Renal cortical epithelial cell (primary cell): ENCODE data around the gene PAWR. TPM values are rescaled to one million over a fixed set of nuclear protein-coding genes. Genes with fewer than 3 reads are reported as not detected.
"Not testable (repeated sequence)": the region's sequence is repeated elsewhere in the genome, so short reads cannot be mapped to it uniquely, and the experiment has no call there.

Experiments
- DNase-seq: peaks from one replicate; pipeline ENCODE4 v3.0.0-alpha.2; 2011; ENCODE audit warnings: low read depth
- total RNA-seq: library from RNA; depleted of rRNA; stranded (reverse); fragments of >200 nt; gene quantifications from 2 replicates; pipeline ENCODE4 v1.2.3, GENCODE V29; 2014

The PAWR gene
- total RNA-seq, 1 donor from 2014 or later: 122 TPM

DNA sequence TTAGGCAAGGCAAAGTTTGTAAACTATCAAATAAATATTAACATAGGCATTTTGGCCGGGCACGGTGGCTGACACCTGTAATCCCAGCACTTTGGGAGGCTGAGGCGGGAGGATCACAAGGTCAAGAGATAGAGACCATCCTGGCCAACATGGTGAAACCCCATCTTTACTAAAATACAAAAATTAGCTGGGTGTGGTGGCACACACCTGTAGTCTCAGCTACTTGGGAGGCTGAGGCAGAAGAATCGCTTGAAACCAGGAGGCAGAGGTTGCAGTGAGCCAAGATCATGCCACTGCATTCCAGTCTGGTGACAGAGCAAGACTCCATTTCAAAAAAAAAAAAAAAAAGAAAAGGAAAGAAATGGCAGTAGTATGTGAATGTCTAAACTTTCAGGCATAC, 43.9 kb downstream of the PAWR start:
- DNase-seq: not testable (repeated sequence)

GRCh38 chr12:79645235-79645630, 45.5 kb downstream of the PAWR start:
- peak; percentile 29 for DNase-seq

GRCh38 chr12:79644274-79645234, 46.2 kb downstream of the PAWR start:
- no peak for DNase-seq

DNA sequence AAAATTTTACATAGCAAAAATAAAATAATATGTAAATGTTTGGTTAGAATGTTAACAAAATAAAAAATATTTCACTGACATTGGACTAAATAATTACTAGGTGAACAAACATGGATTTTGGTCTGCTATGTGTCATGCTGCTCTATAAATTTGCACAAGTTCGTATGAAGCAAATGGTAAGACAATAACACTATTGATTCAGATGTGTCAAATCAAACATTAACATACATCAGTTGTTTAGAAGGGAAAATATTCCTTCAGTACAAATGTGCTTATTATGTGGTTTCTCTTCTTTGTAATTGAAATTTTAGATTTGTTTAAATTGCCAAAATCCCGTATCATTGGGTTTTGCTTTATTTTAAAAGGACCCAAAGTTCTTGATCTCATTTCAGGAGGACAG, 46.9 kb downstream of the PAWR start:
- no peak for DNase-seq

GRCh38 chr12:79638490-79638889, 52.3 kb downstream of the PAWR start:
- no peak for DNase-seq

- no peak for DNase-seq
Observed at GRCh38 chr12:79637093-79637492, 53.7 kb downstream of the PAWR start.

DNA sequence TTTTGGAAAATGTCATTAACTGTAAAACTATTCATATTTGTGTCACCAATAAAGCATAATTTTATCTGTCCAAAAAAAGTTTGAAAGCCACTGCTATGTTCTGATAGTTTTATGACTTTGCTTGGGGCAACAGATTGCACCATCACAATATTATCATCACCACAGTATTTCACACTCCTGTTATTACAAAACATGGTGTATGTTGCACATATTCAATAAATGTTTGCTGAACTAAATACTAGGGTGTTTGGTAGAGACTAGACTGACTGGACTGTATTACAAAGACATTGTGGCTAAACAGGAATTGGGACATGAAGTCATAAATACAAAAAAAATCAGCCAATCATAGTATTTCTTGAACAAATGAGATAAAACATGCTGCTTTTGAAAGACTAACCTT, 55.1 kb downstream of the PAWR start:
- peak; percentile 47 for DNase-seq

- DNase-seq: peak; percentile 83
Observed at GRCh38 chr12:79634957-79635471, 55.8 kb downstream of the PAWR start.

DNA sequence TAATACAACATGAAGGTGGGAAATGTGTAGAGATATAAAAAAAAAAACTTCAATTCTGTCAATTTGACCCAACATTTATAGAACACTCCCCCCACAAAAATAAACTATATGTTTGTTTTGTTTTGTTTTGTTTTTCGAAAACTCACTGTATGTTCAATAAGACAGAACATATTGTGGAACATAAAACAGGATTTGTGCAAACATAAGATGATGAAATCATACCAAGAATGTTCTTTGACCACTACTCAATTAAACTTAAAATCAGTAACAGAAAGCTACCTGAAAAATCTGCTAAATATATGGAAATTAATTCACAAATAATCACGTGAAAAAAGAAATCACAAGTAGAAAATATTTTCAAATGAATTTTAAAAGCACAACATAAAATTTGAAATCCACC, 61.2 kb downstream of the PAWR start:
- no peak for DNase-seq

GRCh38 chr12:79626735-79627134, 64.0 kb downstream of the PAWR start:
- DNase-seq: not testable (repeated sequence)

GRCh38 chr12:79624378-79624777, 66.4 kb downstream of the PAWR start:
- no peak for DNase-seq

DNA sequence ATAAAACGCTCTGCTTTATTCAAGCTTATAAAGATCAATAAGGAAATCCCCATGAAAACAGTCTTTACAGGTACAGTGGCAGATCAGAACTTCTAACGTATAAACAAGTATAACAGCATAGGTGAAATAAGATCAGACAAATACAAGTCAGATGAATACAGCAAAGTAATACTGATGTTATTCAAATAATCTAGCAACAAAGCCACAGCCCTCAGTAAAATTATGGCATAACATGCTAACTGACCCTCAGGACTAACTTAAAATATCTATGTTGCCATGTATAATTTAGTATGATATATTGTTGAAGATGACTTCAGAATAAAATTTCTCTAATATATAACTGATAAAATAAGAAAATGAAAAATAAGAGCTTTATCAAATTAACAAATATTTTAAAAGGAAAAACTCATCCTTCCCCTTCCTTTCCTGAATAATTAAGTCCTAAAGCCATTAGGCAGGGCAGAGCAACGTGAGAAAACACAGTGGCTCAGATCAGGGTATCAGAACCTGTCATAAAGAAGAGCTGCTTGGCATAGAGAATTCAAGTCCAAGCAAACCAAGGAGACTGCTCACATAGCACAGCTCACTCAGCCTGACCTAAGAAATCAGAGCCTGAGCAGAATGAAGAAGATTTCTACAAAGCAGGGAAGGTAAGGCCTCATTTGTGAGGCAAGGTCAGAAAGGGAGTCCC, 70.7 kb downstream of the PAWR start:
- DNase-seq: no peak

DNA sequence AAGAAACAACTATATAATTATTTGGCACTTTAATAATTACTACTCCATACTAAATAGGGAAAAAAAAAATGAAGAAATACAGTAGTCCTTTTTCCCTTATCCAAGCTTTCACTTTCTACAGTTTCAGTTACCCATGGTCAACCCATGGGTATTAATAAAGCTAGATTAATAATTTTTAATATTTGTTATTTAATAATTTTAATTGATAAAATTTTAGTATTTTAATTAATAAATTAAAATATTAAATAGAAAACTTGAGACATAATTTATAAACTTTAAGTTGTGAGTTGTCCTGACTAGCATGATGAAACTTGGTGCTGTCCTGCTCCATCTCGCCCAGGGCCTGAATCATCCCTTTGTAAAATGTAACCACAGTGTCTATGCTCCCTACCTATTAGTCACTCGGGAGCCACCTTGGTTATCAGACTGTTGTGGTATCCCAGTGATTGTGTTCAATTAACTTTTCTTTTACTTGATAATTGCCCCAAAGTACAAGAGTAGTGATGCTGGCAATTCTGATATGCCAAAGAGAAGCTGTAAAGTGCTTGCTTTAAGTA, 71.8 kb downstream of the PAWR start:
- DNase-seq: peak; percentile 74

DNA sequence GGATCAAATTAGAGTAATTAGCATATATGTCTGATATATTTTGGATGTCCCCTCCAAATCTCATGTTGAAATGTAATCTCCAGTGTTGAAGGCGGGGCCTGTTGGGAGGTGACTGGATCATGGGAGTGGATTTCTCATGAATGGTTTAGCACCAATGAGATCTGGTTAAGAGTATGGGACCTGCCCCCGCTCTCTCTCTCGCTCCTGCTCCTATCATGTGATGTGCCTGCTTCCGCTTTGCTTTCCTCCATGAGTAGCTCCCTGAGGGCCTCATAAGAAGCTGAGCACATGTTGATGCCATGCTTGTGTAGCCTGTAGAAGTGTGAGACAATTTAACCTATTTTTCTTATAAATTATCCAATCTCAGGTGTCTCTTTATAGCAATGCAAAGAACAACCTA, 73.1 kb downstream of the PAWR start:
- DNase-seq: no peak

DNA sequence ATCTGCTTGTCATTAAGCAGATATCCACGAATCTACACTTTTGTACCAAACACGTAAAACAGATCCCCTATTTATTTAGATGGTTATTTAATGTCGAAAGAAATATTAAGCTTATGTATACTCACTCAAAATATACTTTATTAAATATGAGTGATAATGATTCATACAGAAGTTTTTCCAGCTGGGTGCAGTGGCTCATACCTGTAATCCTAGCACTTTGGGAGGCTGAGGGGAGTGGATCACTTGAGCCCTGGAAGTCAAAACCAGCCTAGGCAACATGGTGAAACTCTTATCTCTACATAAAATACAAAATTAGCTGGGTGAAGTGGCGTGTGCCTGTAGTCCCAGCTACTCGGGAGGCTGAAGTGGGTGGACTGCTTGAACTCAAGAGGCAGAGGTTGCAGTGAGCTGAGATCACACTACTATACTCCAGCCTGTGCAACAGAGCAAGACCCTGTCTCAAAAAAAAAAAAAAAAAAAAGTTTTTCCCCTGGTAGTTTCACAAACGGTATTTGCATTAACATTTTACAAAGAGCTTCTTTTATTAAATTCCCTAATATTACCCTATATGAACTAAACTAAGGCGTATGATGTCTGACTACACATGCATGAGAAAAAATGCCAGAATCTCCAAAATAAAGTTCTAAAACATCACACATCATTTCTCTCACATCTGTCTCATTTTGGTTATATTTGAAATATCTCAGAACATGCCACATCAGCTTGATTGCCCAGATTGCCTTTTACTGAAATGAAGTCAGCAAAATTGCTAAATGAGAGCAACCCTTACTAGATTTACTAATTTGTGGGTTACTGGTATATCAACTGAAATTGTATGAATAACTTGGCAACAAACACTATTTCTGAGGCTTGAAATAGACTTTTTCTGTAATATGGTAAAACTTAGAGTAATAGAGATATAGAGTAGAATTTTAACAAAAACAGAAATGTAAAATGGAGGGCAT, 74.9 kb downstream of the PAWR start:
- DNase-seq: no peak

DNA sequence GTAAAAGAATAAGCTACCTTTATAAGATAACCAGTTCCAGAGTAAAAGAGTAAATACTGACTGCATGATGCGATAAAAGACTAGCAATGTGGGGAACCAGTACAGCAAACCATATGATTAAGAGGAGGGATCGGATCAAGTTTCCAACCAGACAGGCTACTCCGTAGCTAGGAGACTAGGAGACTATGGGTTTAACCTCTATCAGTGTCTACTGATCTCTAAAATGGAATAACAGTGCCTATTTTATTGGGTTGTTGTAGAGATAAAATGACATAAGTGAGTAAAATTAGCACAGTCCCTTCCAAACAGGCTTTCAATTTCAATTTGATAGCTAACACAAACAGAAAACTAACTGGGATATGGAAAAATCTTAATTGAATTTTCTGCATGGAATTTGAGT, 76.0 kb downstream of the PAWR start:
- DNase-seq: no peak

GRCh38 chr12:79601908-79602307, 88.9 kb downstream of the PAWR start:
- DNase-seq: no peak

DNA sequence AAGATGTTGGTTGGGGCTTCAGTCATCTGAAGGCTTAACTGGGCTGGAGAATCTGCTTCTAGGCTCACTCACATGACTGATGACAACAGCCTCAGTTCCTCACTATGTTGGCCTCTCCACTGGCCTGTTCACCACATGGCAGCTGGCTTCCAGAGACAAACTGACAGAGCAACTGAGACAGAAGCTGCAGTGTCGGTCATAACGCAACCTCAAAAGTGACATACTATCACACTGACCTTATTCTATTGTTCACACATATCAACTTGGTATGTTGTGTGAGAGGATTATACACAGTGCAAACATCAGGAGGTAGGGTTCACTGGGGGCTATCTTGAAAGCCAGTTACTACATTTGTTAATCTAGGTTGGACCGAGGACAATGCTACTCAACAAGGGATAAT, 92.9 kb downstream of the PAWR start:
- no peak for DNase-seq

- no peak for DNase-seq
Observed at GRCh38 chr12:79596719-79597350, 93.9 kb downstream of the PAWR start.

- DNase-seq: no peak
Observed at GRCh38 chr12:79595273-79595672, 95.5 kb downstream of the PAWR start.

GRCh38 chr12:79592865-79593264, 97.9 kb downstream of the PAWR start:
- no peak for DNase-seq
